Mesendoderm (in vitro differentiated cells): ENCODE measurements around the gene TBC1D3I.
"Not testable (repeated sequence)": the region's sequence is repeated elsewhere in the genome, so short reads cannot be mapped to it uniquely, and the experiment has no call there.

Source experiments
- DNase-seq: peaks from one replicate; pipeline ENCODE4 v3.0.0; 2013
- H2AK5ac ChIP-seq: 2 replicates; pipeline ENCODE4 v1.6.1; 2013; ENCODE audit warnings: low read length, inconsistent platforms
- H2BK120ac ChIP-seq: 2 replicates; pipeline ENCODE4 v1.6.1; 2013; ENCODE audit warnings: low read depth, mild to moderate bottlenecking, low read length, moderate library complexity, mixed read lengths
- H2BK15ac ChIP-seq: replicated peaks from 2 replicates; pipeline ENCODE4 v1.6.1; 2013; ENCODE audit warnings: low read depth, mild to moderate bottlenecking, moderate library complexity
- H2BK5ac ChIP-seq: 2 replicates; pipeline ENCODE4 v1.6.1; 2013; ENCODE audit warnings: low read length, inconsistent platforms
- H3K18ac ChIP-seq: 2 replicates; pipeline ENCODE4 v1.6.1; 2013; ENCODE audit warnings: mild to moderate bottlenecking, low read length, mixed read lengths
- H3K23ac ChIP-seq: one replicate; pipeline ENCODE4 v1.6.1; 2013; ENCODE audit warnings: low read length
- H3K27ac ChIP-seq: 2 replicates; pipeline ENCODE4 v1.5.1; 2013; ENCODE audit warnings: low read depth, mild to moderate bottlenecking, inconsistent platforms, low read length, moderate library complexity
- H3K27me3 ChIP-seq: 2 replicates; pipeline ENCODE4 v1.6.1; 2013; ENCODE audit warnings: low read length, control low read depth, mild to moderate bottlenecking, inconsistent platforms; ENCODE audit not compliant: insufficient read depth, poor library complexity
- H3K36me3 ChIP-seq: 2 replicates; pipeline ENCODE4 v1.6.1; 2013; ENCODE audit warnings: low read length, inconsistent platforms; ENCODE audit not compliant: control insufficient read depth, insufficient read depth
- H3K4ac ChIP-seq: one replicate; pipeline ENCODE4 v1.6.1; 2013; ENCODE audit warnings: low read depth, mild to moderate bottlenecking, low read length, moderate library complexity
- H3K4me1 ChIP-seq: 2 replicates; pipeline ENCODE4 v1.6.1; 2013; ENCODE audit warnings: low read depth, low read length, inconsistent platforms; ENCODE audit not compliant: control insufficient read depth
- H3K4me2 ChIP-seq: 2 replicates; pipeline ENCODE4 v1.6.1; 2013; ENCODE audit warnings: low read length
- H3K4me3 ChIP-seq: 2 replicates; pipeline ENCODE4 v1.5.1; 2013; ENCODE audit warnings: mild to moderate bottlenecking, low read length
- H3K56ac ChIP-seq: one replicate; pipeline ENCODE4 v1.6.1; 2013; ENCODE audit warnings: low read length
- H3K79me1 ChIP-seq: 2 replicates; pipeline ENCODE4 v1.6.1; 2013; ENCODE audit warnings: low read length, inconsistent platforms
- H3K79me2 ChIP-seq: 2 replicates; pipeline ENCODE4 v1.6.1; 2013; ENCODE audit warnings: mild to moderate bottlenecking, low read length; ENCODE audit not compliant: control insufficient read depth, insufficient read depth
- H3K9ac ChIP-seq: 2 replicates; pipeline ENCODE4 v1.6.1; 2013; ENCODE audit warnings: low read length, inconsistent platforms
- H4K5ac ChIP-seq: one replicate; pipeline ENCODE4 v1.6.1; 2013; ENCODE audit warnings: low read length
- H4K8ac ChIP-seq: one replicate; pipeline ENCODE4 v1.6.1; 2013; ENCODE audit warnings: low read depth, mild to moderate bottlenecking, control low read depth, low read length, moderate library complexity
- WGBS: extraction: QIAGEN DNeasy Blood & Tissue Kit; methylation state at CpG from one replicate; pipeline ENCODE4 v1.1.7; 2013; ENCODE audit warnings: low lambda C conversion rate, missing lambda C conversion rate; ENCODE audit not compliant: insufficient coverage; ENCODE audit errors: extremely low coverage; 5-methylcytosine and 5-hydroxymethylcytosine counted together

TBC1D3I gene

GRCh38 chr17:36211484-36212271, 52.7 kb downstream of the TBC1D3I start:
- DNase-seq, H2AK5ac ChIP-seq, H3K79me2 ChIP-seq, H2BK15ac ChIP-seq, H3K27me3 ChIP-seq, H3K4me2 ChIP-seq, H3K79me1 ChIP-seq, H3K36me3 ChIP-seq, H4K8ac ChIP-seq, H3K56ac ChIP-seq, H3K4me3 ChIP-seq, H3K9ac ChIP-seq, H2BK5ac ChIP-seq, H3K4ac ChIP-seq, H3K27ac ChIP-seq, H4K5ac ChIP-seq, H3K18ac ChIP-seq, H2BK120ac ChIP-seq, H3K23ac ChIP-seq, H3K4me1 ChIP-seq: not testable (repeated sequence)
- no CpG with 5 or more reads among the region's 10 CpGs for WGBS

GRCh38 chr17:36210439-36211211, 53.7 kb downstream of the TBC1D3I start, which contains the start of gene CCL4L2:
TSS of gene CCL4L2 (plus strand) at chr17:36211063.
- WGBS = no CpG with 5 or more reads among the region's 7 CpGs
- not testable (repeated sequence) for H2BK5ac ChIP-seq, H3K18ac ChIP-seq, H3K9ac ChIP-seq, H2BK15ac ChIP-seq, H3K36me3 ChIP-seq, DNase-seq, H2AK5ac ChIP-seq, H3K56ac ChIP-seq, H3K4me3 ChIP-seq, H2BK120ac ChIP-seq, H3K79me2 ChIP-seq, H3K4ac ChIP-seq, H4K8ac ChIP-seq, H3K4me2 ChIP-seq, H3K79me1 ChIP-seq, H4K5ac ChIP-seq, H3K23ac ChIP-seq, H3K27ac ChIP-seq, H3K27me3 ChIP-seq, H3K4me1 ChIP-seq

- no peak for DNase-seq
- H2BK15ac ChIP-seq = no peak overlapping the region
Observed at GRCh38 chr17:36209575-36209974, 54.8 kb downstream of the TBC1D3I start.

GRCh38 chr17:36207383-36207782, 57.0 kb downstream of the TBC1D3I start:
- H2BK5ac ChIP-seq, H3K23ac ChIP-seq, H2BK15ac ChIP-seq, H4K8ac ChIP-seq, H3K79me1 ChIP-seq, H3K79me2 ChIP-seq, H3K18ac ChIP-seq, H2BK120ac ChIP-seq, H3K9ac ChIP-seq, H3K4me3 ChIP-seq, DNase-seq, H3K4me2 ChIP-seq, H2AK5ac ChIP-seq, H3K56ac ChIP-seq, H3K4ac ChIP-seq, H3K4me1 ChIP-seq, H3K27ac ChIP-seq, H3K27me3 ChIP-seq, H4K5ac ChIP-seq, H3K36me3 ChIP-seq: not testable (repeated sequence)
- WGBS = no CpG with 5 or more reads among the region's 6 CpGs

More at GRCh38 chr17:36209575-36209974, 54.8 kb downstream of the TBC1D3I start:
- Histone ChIP-seq H3K4me3 (no peak overlapping the region), H3K18ac (no peak overlapping the region), H3K36me3 (no peaks in the 10 kb centered on the region), H2BK5ac (no peak overlapping the region), H2BK120ac (no peak overlapping the region), H3K4me2 (no peak overlapping the region), H3K79me1 (no peaks in the 10 kb centered on the region), H3K4me1 (no peaks in the 10 kb centered on the region), H3K4ac (no peak overlapping the region), H3K27ac (no peak overlapping the region), H3K23ac (no peak overlapping the region), H4K5ac (no peak overlapping the region), H3K9ac (no peak overlapping the region), H2AK5ac (no peak overlapping the region), H3K56ac (no peak overlapping the region), H4K8ac (no peak overlapping the region), H3K27me3 (no peaks in the 10 kb centered on the region), H3K79me2 (no peaks in the 10 kb centered on the region)

GRCh38 chr17:36206486-36206821, 57.9 kb downstream of the TBC1D3I start:
- H3K79me1 ChIP-seq, H3K4me2 ChIP-seq, H4K5ac ChIP-seq, H3K27ac ChIP-seq, DNase-seq, H2BK120ac ChIP-seq, H3K4me3 ChIP-seq, H2BK5ac ChIP-seq, H4K8ac ChIP-seq, H3K4ac ChIP-seq, H3K79me2 ChIP-seq, H3K56ac ChIP-seq, H2BK15ac ChIP-seq, H3K36me3 ChIP-seq, H2AK5ac ChIP-seq, H3K23ac ChIP-seq, H3K18ac ChIP-seq, H3K4me1 ChIP-seq, H3K9ac ChIP-seq, H3K27me3 ChIP-seq: not testable (repeated sequence)
- WGBS = no CpG with 5 or more reads among the region's 1 CpG
